Activated CD8-positive, alpha-beta T cell treated with anti-CD3 and anti-CD28 coated beads, Interleukin-2, amount 10 ng/mL, durations not matched to agents 7 days and 5 days (primary cell): ENCODE results near the gene SLC23A1. TPM values are rescaled to one million over a fixed set of nuclear protein-coding genes. Genes with fewer than 3 reads are reported as not detected.
A peak's percentile ranks its signal among the peaks of the same experiment; 100 is the strongest.
"Not testable (repeated sequence)": the region's sequence is repeated elsewhere in the genome, so short reads cannot be mapped to it uniquely, and the experiment has no call there.

Experiments
- ATAC-seq: fragments of 150-1000 bp; cut with Tn5 transposase; one replicate; pipeline ENCODE4 v1.10.0; 2021; ENCODE audit warnings: moderate library complexity
- CTCF ChIA-PET: fragments of 350-600 bp; sonication (Branson Sonifier 250); formaldehyde crosslinking; loops from one replicate; lab custom pipeline; 2021; ENCODE audit warnings: antibody characterized with exemption; lab: Charles Lee
- POLR2A ChIA-PET: fragments of 350-600 bp; sonication (Branson Sonifier 250); formaldehyde crosslinking; loops from one replicate; lab custom pipeline; 2021; ENCODE audit warnings: antibody characterized with exemption; lab: Charles Lee
- DNase-seq: peaks from one replicate; pipeline ENCODE4 v3.0.0-alpha.2; 2020
- H3K27ac Mint-ChIP-seq: one replicate; pipeline ENCODE4 v1.8.0; 2021; ENCODE audit warnings: mild to moderate bottlenecking, mixed read lengths
- H3K27me3 Mint-ChIP-seq: one replicate; pipeline ENCODE4 v1.8.0; 2021; ENCODE audit warnings: low read depth, mixed read lengths
- H3K36me3 Mint-ChIP-seq: one replicate; pipeline ENCODE4 v1.8.0; 2021; ENCODE audit warnings: low read depth, mixed read lengths
- H3K4me1 Mint-ChIP-seq: one replicate; pipeline ENCODE4 v1.8.0; 2021; ENCODE audit warnings: low read depth, mixed read lengths
- H3K4me3 Mint-ChIP-seq: one replicate; pipeline ENCODE4 v1.8.0; 2021; ENCODE audit warnings: mild to moderate bottlenecking, mixed read lengths
- H3K9me3 Mint-ChIP-seq: one replicate; pipeline ENCODE4 v1.8.0; 2022; ENCODE audit warnings: mixed read lengths; ENCODE audit not compliant: insufficient read depth
- total RNA-seq, 2 experiments: library from RNA; stranded (reverse); gene quantifications; one replicate each; pipeline ENCODE4 v1.2.3, GENCODE V29; 2021

SLC23A1 gene
- total RNA-seq, 2 experiments from 2014 or later, result 1.2 to 1.5 TPM

DNA sequence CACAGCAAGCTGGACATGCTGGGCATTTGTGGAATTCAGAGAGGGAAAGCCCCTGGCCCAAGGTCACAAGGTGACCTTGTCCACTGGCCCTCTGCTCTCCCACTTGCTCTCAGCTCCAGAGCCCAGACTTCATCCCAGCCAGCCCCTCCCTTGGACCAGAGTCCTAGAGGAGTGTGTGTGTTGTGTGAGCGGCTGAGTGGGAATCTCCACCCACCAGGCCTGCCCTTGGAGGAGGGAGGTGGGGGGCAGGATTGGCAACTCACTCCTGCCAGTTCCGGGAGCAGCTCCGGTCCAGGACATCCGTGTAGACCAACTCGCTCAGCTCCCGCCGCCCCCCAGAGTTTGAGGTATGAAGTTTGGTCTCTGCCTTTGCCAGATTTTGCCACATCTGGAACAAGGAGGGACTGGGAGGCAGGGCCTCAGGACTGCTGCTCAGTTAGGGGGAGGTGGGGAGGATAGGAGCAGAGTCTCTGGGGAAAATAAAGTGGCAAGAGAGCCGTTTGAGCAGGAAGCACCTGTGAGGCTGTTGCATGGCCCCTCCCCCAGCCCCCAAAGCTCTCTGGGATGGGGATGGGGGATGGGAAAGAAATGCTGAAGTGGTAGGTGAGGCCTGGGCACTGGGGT is 5.2 kb upstream of the SLC23A1 start:
- DNase-seq, result no peak
- ChIA-PET POLR2A (interaction anchor here (0.8 to 11.6 kb wide), 3 partner anchors 26 to 47 kb away, joined by 3 to 139 read pairs (median 3); partner anchors contain the start of gene PAIP2), CTCF (interaction anchor here (0.7 to 2.5 kb wide), 6 partner anchors 17 to 125 kb away, joined by 3 to 11 read pairs (median 4); partner anchors contain the start of gene PAIP2)

DNA sequence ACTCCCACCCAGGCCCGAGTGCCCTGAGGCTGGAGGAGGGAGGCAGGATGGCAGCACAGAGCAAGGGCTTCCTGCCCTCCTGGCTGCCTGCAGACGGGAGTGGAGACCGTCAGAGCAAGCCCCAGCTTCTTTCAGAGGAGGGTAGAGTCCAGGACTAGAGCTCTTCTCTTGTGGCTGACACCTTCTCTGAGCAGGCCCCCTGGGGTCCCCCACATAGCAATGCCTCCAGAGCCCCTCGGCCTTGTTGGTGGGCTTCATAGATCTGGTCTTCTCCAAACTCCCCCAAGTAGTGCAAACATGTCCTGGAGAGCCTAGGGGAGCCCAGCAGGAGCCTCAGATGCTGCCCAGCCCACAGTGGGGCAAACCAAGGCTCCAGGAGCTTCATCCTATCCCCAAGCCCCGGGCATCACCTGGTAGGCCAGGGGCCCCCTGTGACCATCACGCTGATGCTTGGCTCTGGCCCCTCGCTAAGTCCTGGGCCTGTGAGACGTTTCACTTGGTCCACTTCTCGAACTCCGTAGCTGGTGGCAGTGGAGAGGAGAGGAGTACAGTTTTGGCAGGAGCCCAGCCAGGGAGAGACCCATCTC is 4.6 kb upstream of the SLC23A1 start:
- DNase-seq (no peak), ATAC-seq (no peak)
- CTCF ChIA-PET, result interaction anchor here (0.7 to 2.5 kb wide), 6 partner anchors 16 to 99 kb away, joined by 3 to 11 read pairs (median 4); partner anchors contain the start of genes PAIP2 and SPATA24
- H3K4me1 Mint-ChIP-seq, result peaks cover 81% of the 10 kb centered on the region
- H3K9me3 Mint-ChIP-seq, result no peaks in the 10 kb centered on the region
- H3K27me3 Mint-ChIP-seq, result no peaks in the 10 kb centered on the region
- H3K4me3 Mint-ChIP-seq, result peak overlapping the region; percentile 98
- peaks cover 13% of the 10 kb centered on the region for H3K36me3 Mint-ChIP-seq
- POLR2A ChIA-PET, result interaction anchor here (0.8 to 11.6 kb wide), 3 partner anchors 27 to 46 kb away, joined by 3 to 139 read pairs (median 3); partner anchors contain the start of gene PAIP2
- H3K27ac Mint-ChIP-seq, result peak overlapping the region; percentile 77

More for the DNA sequence above, 5.2 kb upstream of the SLC23A1 start:
- Mint-ChIP-seq H3K27me3 (no peaks in the 10 kb centered on the region), H3K4me3 (peak overlapping the region; percentile 98), H3K36me3 (peaks cover 19% of the 10 kb centered on the region), H3K4me1 (peaks cover 81% of the 10 kb centered on the region), H3K27ac (peak overlapping the region; percentile 77), H3K9me3 (no peaks in the 10 kb centered on the region)
- ATAC-seq, result no peak

- not testable (repeated sequence) for H3K9me3 Mint-ChIP-seq, H3K27me3 Mint-ChIP-seq, H3K4me3 Mint-ChIP-seq, ATAC-seq, DNase-seq
- ChIA-PET CTCF (interaction anchor here (0.7 to 2.5 kb wide), 4 partner anchors 15 to 98 kb away, joined by 3 to 11 read pairs (median 4); partner anchors contain the start of genes PAIP2 and SPATA24), POLR2A (interaction anchor here (11.6 kb wide), 1 partner anchor 46 kb away, joined by 139 read pairs; the partner anchor contains the start of gene PAIP2)
- H3K27ac Mint-ChIP-seq, result peak overlapping the region; percentile 80
- H3K4me1 Mint-ChIP-seq, result peaks cover 81% of the 10 kb centered on the region
- H3K36me3 Mint-ChIP-seq, result peaks cover 12% of the 10 kb centered on the region
Observed at GRCh38 chr5:139386956-139387355, 3.9 kb upstream of the SLC23A1 start.

GRCh38 chr5:139386050-139386438 is 2.9 kb upstream of the SLC23A1 start:
- no peak for DNase-seq
- peak overlapping the region; percentile 96 for H3K27ac Mint-ChIP-seq
- H3K4me1 Mint-ChIP-seq, result peaks cover 73% of the 10 kb centered on the region

GRCh38 chr5:139385061-139386049 is 2.3 kb upstream of the SLC23A1 start:
- H3K4me1 Mint-ChIP-seq, result peaks cover 66% of the 10 kb centered on the region
- H3K4me3 Mint-ChIP-seq, result peak overlapping the region; percentile 69
- peak; percentile 32 for ATAC-seq
- POLR2A ChIA-PET, result interaction anchor here (1.2 to 11.6 kb wide), 2 partner anchors 44 to 86 kb away, joined by 3 to 139 read pairs; partner anchors contain the start of gene PAIP2
- no peaks in the 10 kb centered on the region for H3K9me3 Mint-ChIP-seq
- no peaks in the 10 kb centered on the region for H3K27me3 Mint-ChIP-seq
- peak; percentile 59 for DNase-seq
- H3K36me3 Mint-ChIP-seq, result peaks cover 9% of the 10 kb centered on the region
- H3K27ac Mint-ChIP-seq, result peak overlapping the region; percentile 96
- CTCF ChIA-PET, result interaction anchor here (0.9 to 1.2 kb wide), 2 partner anchors 10 to 43 kb away, joined by 3 read pairs; no protein-coding TSS in a partner anchor

More at GRCh38 chr5:139386050-139386438, 2.9 kb upstream of the SLC23A1 start:
- Mint-ChIP-seq H3K4me3 (no peak overlapping the region), H3K27me3 (no peaks in the 10 kb centered on the region), H3K9me3 (no peaks in the 10 kb centered on the region), H3K36me3 (peaks cover 9% of the 10 kb centered on the region)
- CTCF ChIA-PET, result interaction anchor here (0.9 kb wide), 1 partner anchor 10 kb away, joined by 3 read pairs; no protein-coding TSS in a partner anchor
- POLR2A ChIA-PET, result interaction anchor here (1.2 to 11.6 kb wide), 2 partner anchors 45 to 86 kb away, joined by 3 to 139 read pairs; partner anchors contain the start of gene PAIP2
- no peak for ATAC-seq

- Mint-ChIP-seq H3K4me1 (peaks cover 58% of the 10 kb centered on the region), H3K27me3 (no peaks in the 10 kb centered on the region), H3K9me3 (no peaks in the 10 kb centered on the region), H3K4me3 (peak overlapping the region; percentile 69), H3K27ac (peak overlapping the region; percentile 96), H3K36me3 (peaks cover 8% of the 10 kb centered on the region)
- DNase-seq (no peak), ATAC-seq (peak; percentile 11)
- ChIA-PET POLR2A (interaction anchor here (11.6 kb wide), 1 partner anchor 43 kb away, joined by 139 read pairs; the partner anchor contains the start of gene PAIP2), CTCF (interaction anchor here (1.2 kb wide), 1 partner anchor 42 kb away, joined by 3 read pairs; no protein-coding TSS in a partner anchor)
Observed at GRCh38 chr5:139384591-139385051, 1.5 kb upstream of the SLC23A1 start.

DNA sequence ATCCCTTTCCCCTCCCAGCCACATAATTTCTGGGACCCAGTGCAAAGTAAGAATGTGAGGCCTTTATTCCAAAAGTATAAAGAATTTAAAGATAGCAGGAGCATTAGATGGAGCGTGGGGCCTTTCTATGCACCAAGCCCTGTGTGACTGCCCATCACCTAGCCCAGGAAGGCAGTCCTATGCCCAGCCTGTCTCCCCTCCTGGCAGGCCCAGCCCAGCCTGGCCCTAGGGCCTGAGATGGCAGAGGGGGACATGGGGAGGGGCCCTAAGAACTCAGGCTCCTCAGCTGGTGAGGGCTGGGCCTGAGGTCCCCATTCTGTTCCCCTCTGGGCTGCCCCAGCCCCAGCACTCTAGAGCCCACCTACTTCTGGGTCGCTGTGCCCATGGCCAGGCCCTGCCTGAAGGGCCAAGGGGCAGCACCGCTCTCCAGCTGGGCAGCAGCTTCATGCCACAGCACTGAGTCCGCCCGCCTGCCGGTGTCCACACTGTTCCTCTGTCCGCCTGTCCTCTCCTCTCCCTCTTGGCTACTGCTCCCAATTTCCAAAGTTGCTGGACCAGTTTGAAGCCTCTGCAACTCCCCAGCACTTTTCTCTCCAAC is 995 bp upstream of the SLC23A1 start:
- Mint-ChIP-seq H3K9me3 (no peaks in the 10 kb centered on the region), H3K27ac (peak overlapping the region; percentile 96), H3K27me3 (no peaks in the 10 kb centered on the region), H3K4me1 (peaks cover 55% of the 10 kb centered on the region), H3K36me3 (peaks cover 3% of the 10 kb centered on the region), H3K4me3 (peak overlapping the region; percentile 69)
- no peak for ATAC-seq
- DNase-seq, result no peak
- CTCF ChIA-PET, result interaction anchor here (1.2 kb wide), 1 partner anchor 42 kb away, joined by 3 read pairs; no protein-coding TSS in a partner anchor
- POLR2A ChIA-PET, result interaction anchor here (1.2 to 1.7 kb wide), 2 partner anchors 8 to 42 kb away, joined by 4 to 5 read pairs; no protein-coding TSS in a partner anchor

GRCh38 chr5:139382807-139383206 is 290 bp downstream of the SLC23A1 start:
- no peak overlapping the region for H3K4me3 Mint-ChIP-seq
- H3K4me1 Mint-ChIP-seq, result peaks cover 48% of the 10 kb centered on the region
- peaks cover 2% of the 10 kb centered on the region for H3K36me3 Mint-ChIP-seq
- POLR2A ChIA-PET, result interaction anchor here (1.7 kb wide), 1 partner anchor 41 kb away, joined by 4 read pairs; no protein-coding TSS in a partner anchor
- H3K9me3 Mint-ChIP-seq, result no peaks in the 10 kb centered on the region
- CTCF ChIA-PET, result no interaction called here
- ATAC-seq, result no peak
- H3K27ac Mint-ChIP-seq, result no peak overlapping the region
- no peaks in the 10 kb centered on the region for H3K27me3 Mint-ChIP-seq
- DNase-seq, result no peak

DNA sequence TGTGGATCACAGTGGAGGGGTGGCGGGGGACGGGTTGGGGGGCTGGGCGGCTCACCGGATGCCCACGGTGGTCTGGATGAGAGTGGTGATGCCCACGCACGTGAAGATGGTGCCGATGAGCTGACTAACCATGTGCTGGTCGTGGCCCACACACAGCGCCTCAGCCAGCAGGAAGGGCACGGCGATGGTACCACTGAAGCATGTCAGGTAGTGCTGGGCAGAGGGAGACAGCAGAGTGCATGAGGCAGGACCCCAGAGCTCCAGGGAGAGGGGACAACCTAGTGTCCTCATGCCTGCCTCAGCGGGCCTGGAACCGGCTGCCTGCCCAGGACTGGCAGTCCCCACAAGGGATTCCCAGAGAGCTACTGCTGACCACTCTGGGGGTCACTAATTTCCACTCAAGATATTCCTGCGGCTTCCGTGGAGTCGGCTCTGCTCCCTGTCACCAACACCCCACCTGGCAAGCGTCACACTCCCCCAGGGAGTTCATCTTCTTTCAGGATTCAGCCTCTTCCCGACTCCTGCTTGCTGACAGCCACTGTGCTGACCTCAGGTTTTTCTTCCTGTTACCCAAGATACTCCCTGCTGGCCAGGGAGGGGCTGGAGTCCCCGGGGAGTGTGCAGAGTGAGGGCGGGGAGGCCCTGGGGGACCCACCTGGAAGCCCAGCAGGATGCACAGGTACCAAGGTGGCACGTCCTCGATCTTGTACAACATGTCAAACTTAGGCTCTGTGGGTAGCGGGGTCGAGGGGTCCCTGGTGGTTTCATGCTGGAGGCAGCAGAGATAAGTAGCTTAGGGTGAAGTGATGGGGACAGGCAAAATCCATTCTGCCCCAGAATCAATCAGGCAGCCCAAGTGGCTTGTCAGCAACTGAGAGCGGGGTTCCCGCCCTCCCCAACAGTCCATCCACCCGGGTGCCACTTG is 998 bp downstream of the SLC23A1 start:
- ChIA-PET CTCF (no interaction called here), POLR2A (no interaction called here)
- H3K27ac Mint-ChIP-seq, result no peak overlapping the region
- DNase-seq (no peak), ATAC-seq (no peak)
- no peaks in the 10 kb centered on the region for H3K27me3 Mint-ChIP-seq
- peaks cover 2% of the 10 kb centered on the region for H3K36me3 Mint-ChIP-seq
- no peak overlapping the region for H3K4me3 Mint-ChIP-seq
- no peaks in the 10 kb centered on the region for H3K9me3 Mint-ChIP-seq
- H3K4me1 Mint-ChIP-seq, result peaks cover 43% of the 10 kb centered on the region
